WI38 (cell line): ENCODE measurements around the gene SYNJ2.

Source experiments
- H3K4me3 ChIP-seq: 2 replicates; pipeline ENCODE4 v1.5.1; 2011; ENCODE audit warnings: low read depth, mild to moderate bottlenecking, control low read depth, low read length
- TF ChIP-seq, protein P1 (sequence below): IDR thresholded peaks from 2 replicates; pipeline ENCODE4 v1.5.1; 2012; ENCODE audit warnings: low read depth, mild to moderate bottlenecking, control low read depth, low read length

SYNJ2 gene

DNA sequence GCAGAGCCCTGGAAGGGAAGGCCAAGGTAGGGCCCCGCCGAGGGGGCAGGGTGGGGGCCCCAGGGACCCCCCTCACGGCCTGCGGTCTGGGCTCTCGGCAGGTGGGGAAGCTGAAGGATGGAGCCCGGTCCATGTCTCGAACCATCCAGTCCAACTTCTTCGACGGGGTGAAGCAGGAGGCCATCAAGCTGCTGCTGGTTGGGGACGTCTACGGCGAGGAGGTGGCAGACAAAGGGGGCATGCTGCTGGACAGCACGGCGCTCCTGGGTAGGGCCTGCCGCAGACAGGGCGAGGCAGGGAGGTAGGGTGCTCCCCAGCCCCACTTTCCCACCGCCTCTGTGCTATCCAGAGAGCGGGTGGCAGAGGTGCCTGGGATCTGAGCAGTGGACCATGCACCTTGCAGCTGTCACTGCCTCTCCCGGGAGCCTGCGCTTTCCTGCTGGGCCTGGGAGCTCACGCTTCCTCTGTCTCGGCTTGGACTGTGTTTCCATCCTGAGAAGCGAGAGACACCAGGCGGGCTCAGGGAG lies 83.1 kb downstream of the SYNJ2 start:
- TF ChIP-seq, protein P1, sequence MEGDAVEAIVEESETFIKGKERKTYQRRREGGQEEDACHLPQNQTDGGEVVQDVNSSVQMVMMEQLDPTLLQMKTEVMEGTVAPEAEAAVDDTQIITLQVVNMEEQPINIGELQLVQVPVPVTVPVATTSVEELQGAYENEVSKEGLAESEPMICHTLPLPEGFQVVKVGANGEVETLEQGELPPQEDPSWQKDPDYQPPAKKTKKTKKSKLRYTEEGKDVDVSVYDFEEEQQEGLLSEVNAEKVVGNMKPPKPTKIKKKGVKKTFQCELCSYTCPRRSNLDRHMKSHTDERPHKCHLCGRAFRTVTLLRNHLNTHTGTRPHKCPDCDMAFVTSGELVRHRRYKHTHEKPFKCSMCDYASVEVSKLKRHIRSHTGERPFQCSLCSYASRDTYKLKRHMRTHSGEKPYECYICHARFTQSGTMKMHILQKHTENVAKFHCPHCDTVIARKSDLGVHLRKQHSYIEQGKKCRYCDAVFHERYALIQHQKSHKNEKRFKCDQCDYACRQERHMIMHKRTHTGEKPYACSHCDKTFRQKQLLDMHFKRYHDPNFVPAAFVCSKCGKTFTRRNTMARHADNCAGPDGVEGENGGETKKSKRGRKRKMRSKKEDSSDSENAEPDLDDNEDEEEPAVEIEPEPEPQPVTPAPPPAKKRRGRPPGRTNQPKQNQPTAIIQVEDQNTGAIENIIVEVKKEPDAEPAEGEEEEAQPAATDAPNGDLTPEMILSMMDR, result no peak
- H3K4me3 ChIP-seq, result no peak overlapping the region

DNA sequence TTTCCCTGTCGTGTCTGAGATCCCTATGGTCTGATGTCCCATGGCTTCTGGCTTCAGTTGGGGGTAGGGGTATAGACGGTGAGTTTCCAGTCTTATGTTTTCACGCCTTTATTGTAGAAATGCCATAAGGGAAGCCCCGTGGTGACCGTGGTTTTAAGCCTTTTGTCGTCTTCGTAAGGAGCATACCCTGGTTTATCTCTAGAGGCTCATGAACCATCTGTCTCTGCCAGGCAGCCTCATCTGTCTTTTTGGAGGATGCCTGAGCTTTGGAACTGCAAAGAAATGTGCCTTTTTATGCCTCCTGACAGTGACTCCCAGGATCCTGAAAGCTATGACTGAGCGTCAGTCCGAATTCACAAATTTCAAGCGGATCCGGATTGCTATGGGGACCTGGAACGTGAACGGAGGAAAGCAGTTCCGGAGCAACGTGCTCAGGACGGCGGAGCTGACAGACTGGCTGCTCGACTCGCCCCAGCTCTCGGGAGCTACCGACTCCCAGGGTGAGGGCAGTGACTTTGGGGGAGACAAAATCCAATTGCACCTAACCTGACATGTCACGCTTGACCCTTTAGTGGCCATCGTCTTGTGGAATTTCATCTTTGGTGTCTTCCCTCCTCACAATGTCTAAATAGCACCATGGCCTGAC lies 84.6 kb downstream of the SYNJ2 start:
- TF ChIP-seq, protein P1, result no peak
- no peak overlapping the region for H3K4me3 ChIP-seq

DNA sequence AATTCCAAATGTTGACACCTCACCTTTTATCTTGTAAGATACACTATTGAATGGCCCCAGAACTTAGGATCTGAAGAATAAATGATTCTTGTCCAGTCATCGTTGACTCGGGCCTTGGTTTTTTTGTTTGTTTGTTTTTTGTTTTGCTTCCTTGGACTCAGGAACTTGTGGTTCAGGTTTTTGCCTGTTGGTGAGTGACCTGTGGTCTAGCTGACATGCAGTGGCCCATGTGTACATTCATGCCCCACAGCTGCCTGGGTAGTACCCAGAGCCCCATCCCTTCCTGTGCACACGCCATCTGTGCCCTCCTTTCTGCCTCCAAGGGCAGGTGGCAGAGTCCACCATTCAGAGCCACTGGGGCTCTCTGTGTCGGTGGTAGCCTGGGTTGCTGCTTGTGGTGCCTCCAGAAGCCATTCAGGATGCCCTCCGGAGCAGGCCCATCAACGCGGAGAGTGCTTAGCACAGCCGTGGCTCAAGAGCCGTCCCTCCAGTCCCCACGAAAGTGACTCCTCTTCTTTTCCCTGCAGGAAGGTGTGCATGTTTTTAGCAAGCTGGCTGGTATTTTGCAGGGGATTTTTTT lies 85.9 kb downstream of the SYNJ2 start:
- TF ChIP-seq, protein P1, result no peak

DNA sequence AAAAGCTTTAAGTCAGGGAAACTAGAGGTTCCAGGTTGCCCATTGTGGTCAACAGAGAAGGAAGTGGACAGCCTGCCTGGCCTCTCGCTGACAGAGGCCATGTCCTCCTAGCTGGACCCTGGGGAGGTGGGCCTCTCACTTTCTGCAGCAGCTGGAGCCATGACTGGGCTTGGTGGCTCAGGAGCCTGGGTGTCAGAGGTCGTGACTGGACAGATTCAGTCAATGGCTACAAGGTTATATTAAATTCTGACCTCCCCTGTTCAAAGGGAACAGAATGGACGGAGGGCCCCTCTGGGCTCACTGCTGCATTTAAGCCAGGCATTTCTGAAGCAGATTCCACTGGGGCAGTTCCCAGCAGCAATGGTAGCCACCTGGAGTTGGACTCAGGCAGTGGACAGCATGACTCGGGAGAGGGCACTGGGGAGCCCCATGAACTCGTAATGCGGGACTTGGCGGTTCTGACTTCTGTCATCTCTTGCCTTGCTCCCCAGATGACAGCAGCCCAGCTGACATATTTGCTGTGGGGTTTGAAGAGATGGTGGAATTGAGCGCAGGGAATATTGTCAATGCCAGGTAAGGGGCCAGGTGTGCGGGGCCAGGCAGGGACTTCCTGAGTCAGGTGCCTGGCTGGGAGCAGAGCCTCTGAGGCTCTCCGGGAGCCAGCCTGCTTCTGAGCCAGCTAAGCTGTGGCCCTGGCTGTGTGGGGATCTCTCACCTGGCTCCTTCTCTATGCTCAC lies 86.7 kb downstream of the SYNJ2 start:
- TF ChIP-seq, protein P1, result no peak
- H3K4me3 ChIP-seq, result no peak overlapping the region

More for the DNA sequence above, 85.9 kb downstream of the SYNJ2 start:
- no peak overlapping the region for H3K4me3 ChIP-seq

DNA sequence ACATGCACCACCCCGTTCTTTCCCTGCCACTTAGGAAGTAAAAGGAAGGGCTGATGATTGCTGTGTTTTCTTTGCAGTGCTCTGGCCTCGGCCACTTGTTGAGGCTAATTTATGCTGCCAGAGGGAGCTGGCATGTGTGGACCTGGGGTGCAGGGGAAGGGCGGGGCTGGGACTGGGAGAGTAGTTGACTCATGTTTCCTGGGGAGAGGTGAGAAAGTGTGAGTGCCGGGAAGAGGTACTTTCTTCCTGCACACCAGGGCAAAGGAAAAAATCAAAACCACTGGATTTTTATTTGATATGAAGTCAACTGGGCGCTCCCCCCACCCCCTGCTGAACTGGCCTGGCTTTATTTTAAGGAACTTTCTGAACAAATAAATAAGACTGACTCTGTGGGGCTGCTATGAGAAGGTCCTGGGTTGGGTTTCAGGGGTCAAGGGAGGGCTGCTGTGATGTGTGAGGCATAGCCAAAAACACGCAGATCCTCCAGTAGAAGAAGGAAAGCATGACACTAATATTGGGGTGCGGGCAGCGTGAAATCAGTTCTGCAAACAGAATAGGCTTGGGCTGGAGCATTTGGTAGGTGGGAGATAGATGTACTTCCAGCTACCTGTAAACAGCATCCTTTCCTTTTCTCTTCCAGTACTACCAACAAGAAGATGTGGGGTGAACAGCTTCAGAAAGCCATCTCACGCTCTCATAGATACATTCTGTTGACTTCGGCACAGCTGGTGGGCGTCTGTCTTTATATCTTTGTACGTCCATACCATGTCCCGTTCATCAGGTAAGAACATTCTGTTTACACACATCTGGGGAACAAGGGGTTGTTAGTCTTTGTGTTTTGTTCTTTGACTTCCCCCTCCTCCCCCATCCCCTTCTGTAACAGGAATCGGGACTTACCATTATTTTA lies 87.5 kb downstream of the SYNJ2 start:
- H3K4me3 ChIP-seq, result peak overlapping the region; percentile 9; the same call in 1 of the 2 replicates
- TF ChIP-seq, protein P1, result no peak

DNA sequence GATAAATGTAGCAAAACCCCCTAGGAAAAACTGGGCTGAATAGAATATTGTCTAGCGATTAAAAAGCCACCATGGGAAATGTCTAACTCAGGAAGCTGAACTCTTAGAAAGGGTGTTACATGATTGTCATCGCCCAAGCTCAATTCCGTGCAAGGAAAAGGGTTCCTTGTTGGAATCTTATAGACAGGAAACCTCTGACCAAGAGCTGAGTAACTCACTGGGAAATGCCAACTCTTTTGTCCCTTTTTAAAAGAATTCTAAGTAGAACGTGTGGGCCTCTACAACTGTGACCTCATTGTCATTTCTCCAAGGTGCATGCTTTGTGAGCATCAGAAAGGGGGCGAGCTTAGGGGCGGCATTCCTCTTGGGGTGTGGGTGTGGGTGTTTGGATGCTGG lies 88.1 kb downstream of the SYNJ2 start:
- TF ChIP-seq, protein P1, result no peak

More for the DNA sequence above, 88.1 kb downstream of the SYNJ2 start:
- H3K4me3 ChIP-seq, result no peak overlapping the region
